Pons (tissue), 1 donor: ENCODE measurements around the gene PCDHGB7.
"Not testable (repeated sequence)": the region's sequence is repeated elsewhere in the genome, so short reads cannot be mapped to it uniquely, and the experiment has no call there.

Experiments
- DNase-seq: peaks from one replicate; pipeline ENCODE4 v3.0.0-alpha.2; 2016; ENCODE audit warnings: low spot score

PCDHGB7 gene

GRCh38 chr5:141430332-141431113 is 13.0 kb downstream of the PCDHGB7 start, which contains the start of gene PCDHGA12:
PCDHGA12 (plus strand) TSS chr5:141430507; CDS start chr5:141430760, 253 bp downstream.
- DNase-seq = peak; percentile 69

GRCh38 chr5:141431286-141431685 is 13.8 kb downstream of the PCDHGB7 start:
- no peak for DNase-seq

- DNase-seq = not testable (repeated sequence)
Measured at GRCh38 chr5:141432308-141432707, 14.8 kb downstream of the PCDHGB7 start.

- not testable (repeated sequence) for DNase-seq
Measured at GRCh38 chr5:141432726-141433125, 15.2 kb downstream of the PCDHGB7 start.

DNA sequence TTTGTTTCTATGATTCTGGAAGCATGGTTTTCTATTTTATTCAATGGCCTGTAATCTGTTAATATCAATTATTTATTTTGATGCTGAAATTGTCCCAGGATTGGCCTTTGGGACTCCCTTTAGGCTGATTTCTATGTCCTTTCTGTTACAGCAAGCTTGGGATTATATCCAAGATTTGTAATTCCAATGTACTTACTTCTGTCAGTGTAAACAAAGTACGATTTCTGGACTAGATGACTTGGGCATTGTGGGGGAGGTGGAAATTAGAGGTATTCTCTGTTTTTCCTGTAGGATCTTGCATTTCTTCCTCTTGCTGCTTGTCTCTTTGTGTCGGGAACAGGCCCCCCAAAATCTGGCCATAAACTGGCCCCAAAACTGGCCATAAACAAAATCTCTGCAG is 16.5 kb downstream of the PCDHGB7 start:
- DNase-seq = no peak

DNA sequence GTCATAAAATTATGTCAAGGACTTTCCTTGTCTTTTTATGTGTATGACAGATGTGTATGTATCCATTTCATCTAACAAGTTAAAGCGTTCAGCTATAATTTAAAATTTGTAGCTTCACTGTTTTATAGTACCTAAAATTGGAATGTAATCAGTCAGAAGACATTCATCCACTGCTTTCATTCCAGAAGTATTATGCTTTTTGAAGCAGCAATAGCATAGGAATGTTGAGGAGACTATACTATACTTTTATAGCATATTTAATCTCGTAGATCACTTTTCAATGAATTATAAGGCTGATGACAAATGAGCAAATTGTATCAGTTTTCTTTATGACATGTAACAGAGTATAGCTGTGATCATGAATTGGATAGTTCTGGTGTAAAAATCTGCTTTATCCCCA is 19.7 kb downstream of the PCDHGB7 start:
- DNase-seq = no peak

DNA sequence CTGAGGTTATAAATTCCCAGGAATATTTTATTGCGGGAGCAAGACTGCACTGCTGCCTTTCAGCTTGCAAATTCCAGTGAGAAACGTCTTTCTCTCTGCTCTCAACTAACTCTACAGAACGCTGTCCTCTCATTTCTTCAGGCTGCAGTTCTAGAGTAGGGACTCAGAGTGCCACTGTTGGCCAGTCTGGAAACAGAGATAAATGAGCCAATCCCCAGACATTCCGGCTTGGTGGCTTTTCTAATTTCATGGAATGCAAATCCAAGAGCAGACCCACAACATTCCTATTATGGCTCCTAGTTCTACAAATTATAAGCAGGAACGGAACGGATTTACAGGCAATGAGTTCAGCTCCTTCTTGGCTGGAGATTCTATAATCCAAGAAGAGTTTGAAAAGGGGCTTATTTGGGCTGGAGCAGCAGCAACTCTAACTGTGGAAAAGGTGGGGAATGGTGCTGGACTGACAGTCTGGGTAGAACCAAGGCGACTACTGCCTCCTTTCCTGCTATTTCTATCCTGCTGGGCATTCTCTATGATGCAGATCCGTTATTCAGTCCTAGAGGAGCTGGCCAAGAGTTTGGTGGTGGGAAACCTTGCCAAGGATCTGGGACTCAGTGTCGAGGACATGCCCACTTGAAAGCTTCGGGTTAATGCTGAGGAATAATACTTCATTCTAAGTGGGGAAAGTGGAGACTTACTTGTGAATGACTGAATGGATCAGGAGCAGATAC is 22.1 kb downstream of the PCDHGB7 start:
- no peak for DNase-seq

GRCh38 chr5:141440341-141440740 is 22.9 kb downstream of the PCDHGB7 start:
- no peak for DNase-seq

DNA sequence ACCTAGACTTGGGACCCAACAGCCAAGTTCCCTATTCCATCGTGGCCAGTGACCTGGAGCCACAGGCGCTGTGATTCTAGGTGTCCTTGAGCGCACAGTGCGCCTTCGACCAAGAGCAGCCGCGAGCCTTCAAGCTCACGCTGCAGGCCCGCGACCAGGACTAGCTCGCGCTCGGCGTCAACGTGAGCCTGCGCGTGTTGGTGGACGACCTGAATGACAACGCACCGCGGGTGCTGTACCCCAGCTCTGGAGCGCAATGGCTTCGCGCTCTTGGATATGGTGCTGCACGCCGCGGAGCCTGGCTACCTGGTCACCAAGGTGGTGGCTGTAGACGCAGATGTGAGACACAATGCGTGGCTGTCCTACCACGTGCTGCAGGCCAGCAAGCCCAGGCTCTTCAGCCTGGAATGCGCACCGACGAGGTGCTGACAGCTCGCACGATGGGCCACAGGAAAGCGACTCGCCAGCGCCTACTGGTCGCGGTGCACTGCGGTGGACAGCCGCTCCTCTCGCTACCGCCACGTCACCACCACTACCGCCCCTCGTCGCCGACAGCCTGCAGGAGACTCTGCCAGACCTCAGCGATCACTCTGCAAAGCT is 24.2 kb downstream of the PCDHGB7 start:
- DNase-seq = no peak

GRCh38 chr5:141465351-141465750 is 47.9 kb downstream of the PCDHGB7 start:
- DNase-seq = no peak
